HCT116 (cell line): ENCODE data around the gene PGS1. TPM values are rescaled to one million over a fixed set of nuclear protein-coding genes. Genes with fewer than 3 reads are reported as not detected.

Source experiments
- ATAC-seq: fragments of 200-7000 bp; cut with Tn5 transposase; 2 replicates; pipeline ENCODE4 v1.9.1; 2020; ENCODE audit warnings: mild to moderate bottlenecking, moderate library complexity
- BruUV-seq: library from RNA; stranded (reverse); fragments of 400-500 nt; replicated peaks from 2 replicates; lab custom pipeline; 2021; lab: Mats Ljungman, UMichigan
- CTCF ChIA-PET: fragments of 300-600 bp; sonication (Branson Sonifier 250); formaldehyde crosslinking; loops from one replicate; lab custom pipeline; 2021; ENCODE audit warnings: antibody characterized with exemption; lab: Charles Lee
- POLR2A ChIA-PET: fragments of 300-600, 350-600 bp; sonication (Branson Sonifier 250); formaldehyde crosslinking; loops from one replicate; lab custom pipeline; 2021; ENCODE audit warnings: antibody characterized with exemption; lab: Charles Lee
- RAD21 ChIA-PET, 2 experiments: fragments of 300-600 bp; sonication (Branson Sonifier 250); formaldehyde crosslinking; loops; one replicate each; lab custom pipeline; 2023; ENCODE audit warnings: low total read pairs in 2 of 2; ENCODE audit not compliant: uncharacterized antibody in 2 of 2, unreplicated experiment in 2 of 2, low non-redundant PET in 1 of 2; lab: Charles Lee
- DNase-seq: peaks from one replicate; pipeline ENCODE4 v3.0.0-alpha.2; 2010; ENCODE audit warnings: low read depth, low spot score
- H2AFZ ChIP-seq: fragments of 200-600 bp; shearing (Covaris generic), sonication (generic); 2 replicates; pipeline ENCODE4 v1.6.1; 2017; ENCODE audit warnings: low read depth, mixed run types, mixed read lengths, antibody characterized with exemption, low read length; ENCODE audit not compliant: poor library complexity, severe bottlenecking
- H3K27ac ChIP-seq: 2 replicates; pipeline ENCODE4 v1.5.1; 2012; ENCODE audit warnings: low read depth, low read length
- H3K27me3 ChIP-seq: fragments of 200-600 bp; sonication (generic); 2 replicates; pipeline ENCODE4 v1.6.1; 2016; ENCODE audit warnings: mixed run types, low read length, mixed read lengths; ENCODE audit not compliant: insufficient read depth
- H3K36me3 ChIP-seq, 2 experiments: fragments of 200-500 bp in 1 of 2; fragments of 200-600 bp in 1 of 2; sonication (Bioruptor generic) in 1 of 2; sonication (generic) in 1 of 2; 2 replicates each; pipeline versions ENCODE4 v1.5.1 to v1.6.1; 2014 to 2016; ENCODE audit warnings: low read length in 2 of 2, inconsistent platforms in 1 of 2, mixed read lengths in 1 of 2, mixed run types in 1 of 2; ENCODE audit not compliant: insufficient read depth in 2 of 2, control insufficient read depth in 1 of 2
- H3K4me1 ChIP-seq, 2 experiments: fragments of 200-600 bp in 1 of 2; sonication (generic) in 1 of 2; 2 replicates each; pipeline versions ENCODE4 v1.5.1 to v1.6.1; 2012 to 2017; ENCODE audit warnings: low read length in 2 of 2, inconsistent platforms in 1 of 2, mild to moderate bottlenecking in 1 of 2, mixed read lengths in 1 of 2, mixed run types in 1 of 2, moderate library complexity in 1 of 2; ENCODE audit not compliant: insufficient read depth in 2 of 2, control insufficient read depth in 1 of 2
- H3K4me2 ChIP-seq: fragments of 200-600 bp; sonication (generic); 2 replicates; pipeline ENCODE4 v1.6.1; 2017; ENCODE audit warnings: mixed run types, low read length, mixed read lengths
- H3K4me3 ChIP-seq, 2 experiments: fragments of 200-600 bp in 1 of 2; sonication (generic) in 1 of 2; replicated peaks in 1 of 2; 2 replicates each; pipeline ENCODE4 v1.5.1; 2011 to 2016; ENCODE audit warnings: low read length in 2 of 2, control low read depth in 1 of 2, low read depth in 1 of 2, mild to moderate bottlenecking in 1 of 2, mixed read lengths in 1 of 2, mixed run types in 1 of 2
- H3K79me2 ChIP-seq: fragments of 200-600 bp; sonication (generic); 2 replicates; pipeline ENCODE4 v1.6.1; 2017; ENCODE audit warnings: mild to moderate bottlenecking, mixed run types, low read length, moderate library complexity, mixed read lengths; ENCODE audit not compliant: insufficient read depth
- H3K9ac ChIP-seq: fragments of 200-600 bp; sonication (generic); 2 replicates; pipeline ENCODE4 v1.6.1; 2016; ENCODE audit warnings: low read length, mixed read lengths
- H3K9me2 ChIP-seq: fragments of 200-600 bp; sonication (generic), shearing (Covaris generic); 2 replicates; pipeline ENCODE4 v1.6.1; 2017; ENCODE audit warnings: mixed run types, mild to moderate bottlenecking, moderate library complexity; ENCODE audit not compliant: insufficient read depth
- H3K9me3 ChIP-seq, 2 experiments: fragments of 200-500 bp in 1 of 2; fragments of 200-600 bp in 1 of 2; sonication (Bioruptor generic) in 1 of 2; sonication (generic) in 1 of 2; 2 replicates each; pipeline ENCODE4 v1.6.1; 2014 to 2017; ENCODE audit warnings: low read length in 2 of 2, mixed read lengths in 2 of 2, inconsistent platforms in 1 of 2, low read depth in 1 of 2, mild to moderate bottlenecking in 1 of 2, mixed run types in 1 of 2, moderate library complexity in 1 of 2; ENCODE audit not compliant: control insufficient read depth in 1 of 2, insufficient read depth in 1 of 2
- H4K20me1 ChIP-seq: fragments of 200-600 bp; sonication (generic), shearing (Covaris generic); 2 replicates; pipeline ENCODE4 v1.6.1; 2017; ENCODE audit warnings: mixed run types, mild to moderate bottlenecking, moderate library complexity; ENCODE audit not compliant: insufficient read depth
- EZH2phosphoT487 ChIP-seq: fragments of 200-600 bp; IDR thresholded peaks from 2 replicates; pipeline ENCODE4 v1.6.1; 2018; ENCODE audit warnings: antibody characterized with exemption, borderline replicate concordance
- JUND ChIP-seq: IDR thresholded peaks from 2 replicates; pipeline ENCODE4 v1.6.1; 2012
- POLR2A ChIP-seq: IDR thresholded peaks from 2 replicates; pipeline ENCODE4 v1.7.0; 2011; ENCODE audit warnings: borderline replicate concordance; ENCODE audit not compliant: insufficient read depth, insufficient read length; ENCODE audit errors: extremely low read depth
- SIN3A ChIP-seq: IDR thresholded peaks from 2 replicates; pipeline ENCODE4 v1.6.1; 2012; ENCODE audit warnings: low read depth
- TCF7L2 ChIP-seq: IDR thresholded peaks from 2 replicates; pipeline ENCODE4 v1.7.0; 2011; ENCODE audit warnings: borderline replicate concordance, inconsistent platforms; ENCODE audit not compliant: insufficient read depth, insufficient read length; ENCODE audit errors: extremely low read depth
- ZNF274 ChIP-seq: fragments of 200-500 bp; sonication (Bioruptor generic); IDR thresholded peaks from 2 replicates; pipeline ENCODE4 v1.6.1; 2014; ENCODE audit warnings: mild to moderate bottlenecking, low read depth, low read length, inconsistent platforms
- intact Hi-C: fragments of 100-400 bp; cut with micrococcal nuclease; formaldehyde crosslinking; loops from 2 replicates; pipeline ENCODE4 v1.10.0; 2022
- total RNA-seq: library from RNA; stranded (reverse); gene quantifications from one replicate; pipeline ENCODE4 v1.2.1, GENCODE V29; 2021; ENCODE audit not compliant: unreplicated experiment
- TF ChIP-seq, protein P1 (sequence below): IDR thresholded peaks from 2 replicates; pipeline ENCODE4 v1.6.1; 2012
- TF ChIP-seq, protein P2 (sequence below), 3 experiments: fragments of 200-600 bp in 1 of 3; sonication (generic) in 1 of 3; IDR thresholded peaks in 2 of 3; conservative IDR thresholded peaks in 1 of 3; 2 replicates each; pipeline ENCODE4 v1.5.1; 2012 to 2017; ENCODE audit warnings: low read depth in 2 of 3, low read length in 2 of 3, antibody characterized with exemption in 1 of 3, borderline replicate concordance in 1 of 3, control low read depth in 1 of 3, mild to moderate bottlenecking in 1 of 3, mixed read lengths in 1 of 3, mixed run types in 1 of 3, moderate library complexity in 1 of 3; ENCODE audit not compliant: insufficient read depth in 1 of 3

PGS1 gene
- total RNA-seq, 1 experiment from 2014 or later = 44.4 TPM

- intact Hi-C loops = no loop called here
- ATAC-seq = no peak
- H3K4me1 ChIP-seq = peaks cover 0 to 8% of the 10 kb centered on the region in 2 experiments; a peak in 2 of 4 replicates
- no TSS peak for BruUV-seq
- POLR2A ChIA-PET = no interaction called here
- H3K9ac ChIP-seq = no peak overlapping the region
- H3K27me3 ChIP-seq = no peaks in the 10 kb centered on the region
- H3K27ac ChIP-seq = no peak overlapping the region
- no peak for DNase-seq
- TF ChIP-seq EZH2phosphoT487 = no peak
- TF ChIP-seq, protein P1, sequence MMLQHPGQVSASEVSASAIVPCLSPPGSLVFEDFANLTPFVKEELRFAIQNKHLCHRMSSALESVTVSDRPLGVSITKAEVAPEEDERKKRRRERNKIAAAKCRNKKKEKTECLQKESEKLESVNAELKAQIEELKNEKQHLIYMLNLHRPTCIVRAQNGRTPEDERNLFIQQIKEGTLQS = no peak
- no peak for TF ChIP-seq TCF7L2
- no peak for TF ChIP-seq POLR2A
- TF ChIP-seq ZNF274 = no peak
- no peak for TF ChIP-seq JUND
- TF ChIP-seq SIN3A = no peak
- TF ChIP-seq, protein P2, sequence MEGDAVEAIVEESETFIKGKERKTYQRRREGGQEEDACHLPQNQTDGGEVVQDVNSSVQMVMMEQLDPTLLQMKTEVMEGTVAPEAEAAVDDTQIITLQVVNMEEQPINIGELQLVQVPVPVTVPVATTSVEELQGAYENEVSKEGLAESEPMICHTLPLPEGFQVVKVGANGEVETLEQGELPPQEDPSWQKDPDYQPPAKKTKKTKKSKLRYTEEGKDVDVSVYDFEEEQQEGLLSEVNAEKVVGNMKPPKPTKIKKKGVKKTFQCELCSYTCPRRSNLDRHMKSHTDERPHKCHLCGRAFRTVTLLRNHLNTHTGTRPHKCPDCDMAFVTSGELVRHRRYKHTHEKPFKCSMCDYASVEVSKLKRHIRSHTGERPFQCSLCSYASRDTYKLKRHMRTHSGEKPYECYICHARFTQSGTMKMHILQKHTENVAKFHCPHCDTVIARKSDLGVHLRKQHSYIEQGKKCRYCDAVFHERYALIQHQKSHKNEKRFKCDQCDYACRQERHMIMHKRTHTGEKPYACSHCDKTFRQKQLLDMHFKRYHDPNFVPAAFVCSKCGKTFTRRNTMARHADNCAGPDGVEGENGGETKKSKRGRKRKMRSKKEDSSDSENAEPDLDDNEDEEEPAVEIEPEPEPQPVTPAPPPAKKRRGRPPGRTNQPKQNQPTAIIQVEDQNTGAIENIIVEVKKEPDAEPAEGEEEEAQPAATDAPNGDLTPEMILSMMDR (IDR thresholded peaks at IDR 0.05 in 2 of 3, conservative IDR thresholded peaks at IDR 0.05 in 1 of 3; ENCODE audit: borderline replicate concordance in 1 of 3, insufficient read depth in 1 of 3, low read depth in 2 of 3, low read length in 2 of 3) = no peak
- TF ChIP-seq, all 23 proteins: peak for 0
- no peak overlapping the region for H2AFZ ChIP-seq
- no peak overlapping the region for H3K4me2 ChIP-seq
- no peaks in the 10 kb centered on the region for H3K79me2 ChIP-seq
- H3K36me3 ChIP-seq = no peaks in the 10 kb centered on the region
- no peak overlapping the region for H3K4me3 ChIP-seq
- RAD21 ChIA-PET = no interaction called here
- no peaks in the 10 kb centered on the region for H4K20me1 ChIP-seq
- no peaks in the 10 kb centered on the region for H3K9me3 ChIP-seq
- no peaks in the 10 kb centered on the region for H3K9me2 ChIP-seq
- CTCF ChIA-PET = no interaction called here
Measured at GRCh38 chr17:78438694-78439325, 60.4 kb downstream of the PGS1 start.
